ACC112 (cell line): ENCODE results near the gene DENND6B.

Experiments
- H2AFZ ChIP-seq: fragments of 200-600 bp; sonication (generic); one replicate; pipeline ENCODE4 v1.6.0; 2017; ENCODE audit warnings: antibody characterized with exemption, low read length; ENCODE audit not compliant: unreplicated experiment
- H3K27ac ChIP-seq: fragments of 200-600 bp; sonication (generic); 2 replicates; pipeline ENCODE4 v1.5.1; 2014; ENCODE audit warnings: low read depth, mild to moderate bottlenecking, antibody characterized with exemption, low read length, moderate library complexity
- H3K27me3 ChIP-seq: fragments of 200-600 bp; sonication (generic); 2 replicates; pipeline ENCODE4 v1.6.1; 2014; ENCODE audit warnings: mild to moderate bottlenecking, antibody characterized with exemption, low read length, moderate library complexity, mixed read lengths; ENCODE audit not compliant: insufficient read depth
- H3K36me3 ChIP-seq: fragments of 200-600 bp; sonication (generic); 2 replicates; pipeline ENCODE4 v1.6.1; 2016; ENCODE audit warnings: mild to moderate bottlenecking, antibody characterized with exemption, low read length, moderate library complexity, mixed read lengths; ENCODE audit not compliant: insufficient read depth
- H3K4me1 ChIP-seq: fragments of 200-600 bp; sonication (generic); one replicate; pipeline ENCODE4 v1.6.1; 2016; ENCODE audit warnings: low read length, mixed read lengths; ENCODE audit not compliant: insufficient read depth, unreplicated experiment, control insufficient read depth
- H3K4me3 ChIP-seq: fragments of 200-600 bp; sonication (generic); 2 replicates; pipeline ENCODE4 v1.5.1; 2014; ENCODE audit warnings: mild to moderate bottlenecking, low read depth, low read length
- H3K79me2 ChIP-seq: fragments of 200-600 bp; sonication (generic); one replicate; pipeline ENCODE4 v1.6.0; 2016; ENCODE audit warnings: low read length; ENCODE audit not compliant: control insufficient read depth, unreplicated experiment, insufficient read depth

DENND6B gene

GRCh38 chr22:50313600-50313999 is 13.2 kb downstream of the DENND6B start:
- no peaks in the 10 kb centered on the region for H3K36me3 ChIP-seq
- no peak overlapping the region for H3K27ac ChIP-seq
- no peaks in the 10 kb centered on the region for H3K79me2 ChIP-seq
- H3K4me1 ChIP-seq: peaks cover 4% of the 10 kb centered on the region
- H3K27me3 ChIP-seq: no peaks in the 10 kb centered on the region
- no peak overlapping the region for H2AFZ ChIP-seq
- H3K4me3 ChIP-seq: no peak overlapping the region

GRCh38 chr22:50313021-50313420 is 13.8 kb downstream of the DENND6B start:
- Histone ChIP-seq H3K27ac (no peak overlapping the region), H3K79me2 (no peaks in the 10 kb centered on the region), H3K4me3 (no peak overlapping the region), H3K36me3 (no peaks in the 10 kb centered on the region), H3K27me3 (no peaks in the 10 kb centered on the region), H3K4me1 (peaks cover 10% of the 10 kb centered on the region), H2AFZ (no peak overlapping the region)

- no peak overlapping the region for H3K4me3 ChIP-seq
- H3K36me3 ChIP-seq: no peaks in the 10 kb centered on the region
- no peaks in the 10 kb centered on the region for H3K27me3 ChIP-seq
- H3K79me2 ChIP-seq: no peaks in the 10 kb centered on the region
- H3K27ac ChIP-seq: no peak overlapping the region
- peaks cover 13% of the 10 kb centered on the region for H3K4me1 ChIP-seq
- H2AFZ ChIP-seq: no peak overlapping the region
Observed at GRCh38 chr22:50312371-50312770, 14.4 kb downstream of the DENND6B start.

- no peak overlapping the region for H2AFZ ChIP-seq
- peaks cover 13% of the 10 kb centered on the region for H3K4me1 ChIP-seq
- no peaks in the 10 kb centered on the region for H3K27me3 ChIP-seq
- no peaks in the 10 kb centered on the region for H3K36me3 ChIP-seq
- H3K4me3 ChIP-seq: no peak overlapping the region
- no peak overlapping the region for H3K27ac ChIP-seq
- peaks cover under 1% of the 10 kb centered on the region for H3K79me2 ChIP-seq
Observed at GRCh38 chr22:50311606-50312351, 15.0 kb downstream of the DENND6B start.

GRCh38 chr22:50310949-50311444 is 15.8 kb downstream of the DENND6B start:
- peaks cover 7% of the 10 kb centered on the region for H3K79me2 ChIP-seq
- no peak overlapping the region for H3K4me3 ChIP-seq
- H3K36me3 ChIP-seq: no peaks in the 10 kb centered on the region
- H2AFZ ChIP-seq: no peak overlapping the region
- H3K27me3 ChIP-seq: no peaks in the 10 kb centered on the region
- peaks cover 13% of the 10 kb centered on the region for H3K4me1 ChIP-seq
- H3K27ac ChIP-seq: no peak overlapping the region

- H3K36me3 ChIP-seq: no peaks in the 10 kb centered on the region
- H3K79me2 ChIP-seq: peaks cover 10% of the 10 kb centered on the region
- no peak overlapping the region for H3K4me3 ChIP-seq
- H3K27ac ChIP-seq: no peak overlapping the region
- no peaks in the 10 kb centered on the region for H3K27me3 ChIP-seq
- peaks cover 16% of the 10 kb centered on the region for H3K4me1 ChIP-seq
- no peak overlapping the region for H2AFZ ChIP-seq
Observed at GRCh38 chr22:50310031-50310722, 16.6 kb downstream of the DENND6B start.

GRCh38 chr22:50309601-50309991 is 17.2 kb downstream of the DENND6B start:
- H3K4me3 ChIP-seq: no peak overlapping the region
- peaks cover 10% of the 10 kb centered on the region for H3K79me2 ChIP-seq
- peaks cover 21% of the 10 kb centered on the region for H3K4me1 ChIP-seq
- H3K36me3 ChIP-seq: no peaks in the 10 kb centered on the region
- H3K27ac ChIP-seq: no peak overlapping the region
- H3K27me3 ChIP-seq: no peaks in the 10 kb centered on the region
- no peak overlapping the region for H2AFZ ChIP-seq

- no peaks in the 10 kb centered on the region for H3K36me3 ChIP-seq
- peaks cover 13% of the 10 kb centered on the region for H3K79me2 ChIP-seq
- H3K4me1 ChIP-seq: peaks cover 24% of the 10 kb centered on the region
- H2AFZ ChIP-seq: no peak overlapping the region
- H3K27me3 ChIP-seq: no peaks in the 10 kb centered on the region
- peak overlapping the region; percentile 12; the same call in 1 of the 2 replicates for H3K27ac ChIP-seq
- no peak overlapping the region for H3K4me3 ChIP-seq
Observed at GRCh38 chr22:50308986-50309600, 17.7 kb downstream of the DENND6B start.

GRCh38 chr22:50308597-50308935 is 18.2 kb downstream of the DENND6B start:
- Histone ChIP-seq H2AFZ (no peak overlapping the region), H3K27me3 (no peaks in the 10 kb centered on the region), H3K4me3 (no peak overlapping the region), H3K4me1 (peaks cover 30% of the 10 kb centered on the region), H3K36me3 (no peaks in the 10 kb centered on the region), H3K79me2 (peaks cover 18% of the 10 kb centered on the region), H3K27ac (peak overlapping the region; percentile 12; the same call in 1 of the 2 replicates)

GRCh38 chr22:50307890-50308596 is 18.8 kb downstream of the DENND6B start:
- Histone ChIP-seq H2AFZ (no peak overlapping the region), H3K4me1 (peaks cover 35% of the 10 kb centered on the region), H3K79me2 (peaks cover 24% of the 10 kb centered on the region), H3K27me3 (no peaks in the 10 kb centered on the region), H3K36me3 (no peaks in the 10 kb centered on the region), H3K4me3 (no peak overlapping the region), H3K27ac (no peak overlapping the region)
